Endothelial cell of umbilical vein (primary cell): ENCODE results near the gene RPH3AL. TPM values are rescaled to one million over a fixed set of nuclear protein-coding genes. Genes with fewer than 3 reads are reported as not detected.
A peak's percentile ranks its signal among the peaks of the same experiment; 100 is the strongest.

Source experiments
- BruUV-seq: library from RNA; stranded (reverse); fragments of 400-500 nt; replicated peaks from 2 replicates; lab custom pipeline; 2021; lab: Mats Ljungman, UMichigan
- CTCF ChIA-PET: fragments of 300-600, 350-600 bp; sonication (Branson Sonifier 250); formaldehyde crosslinking; loops from one replicate; lab custom pipeline; 2021; ENCODE audit warnings: antibody characterized with exemption, inconsistent platforms; lab: Charles Lee
- POLR2A ChIA-PET: fragments of 300-600, 350-600 bp; sonication (Branson Sonifier 250); formaldehyde crosslinking; loops from one replicate; lab custom pipeline; 2021; ENCODE audit warnings: antibody characterized with exemption, inconsistent platforms; lab: Charles Lee
- DNase-seq: peaks from one replicate; pipeline ENCODE4 v3.0.0-alpha.2; 2011; ENCODE audit warnings: low read depth, low spot score
- FAIRE-seq: peaks from 2 replicates; lab custom pipeline; 2011; peaks lifted over from hg19 to GRCh38; lab: Jason Lieb, UNC
- H2AFZ ChIP-seq: 2 replicates; pipeline ENCODE4 v1.6.0; 2012; ENCODE audit warnings: low read depth, low read length, control low read depth, inconsistent platforms
- H3K27ac ChIP-seq: 2 replicates; pipeline ENCODE4 v1.5.1; 2011; ENCODE audit warnings: low read depth, mild to moderate bottlenecking, control low read depth, low read length, moderate library complexity; ENCODE audit not compliant: insufficient read depth
- H3K27me3 ChIP-seq, 2 experiments: 2 replicates each; pipeline versions ENCODE4 v1.6.0 to v1.6.1; 2011; ENCODE audit warnings: low read length in 2 of 2, mixed read lengths in 1 of 2; ENCODE audit not compliant: control insufficient read depth in 2 of 2, insufficient read depth in 2 of 2
- H3K36me3 ChIP-seq, 2 experiments: 2 replicates in 1 of 2; 3 replicates in 1 of 2; pipeline ENCODE4 v1.5.1; 2011; ENCODE audit warnings: low read length in 2 of 2, mild to moderate bottlenecking in 1 of 2, moderate library complexity in 1 of 2; ENCODE audit not compliant: control insufficient read depth in 2 of 2, insufficient read depth in 2 of 2; ENCODE audit errors: extremely low read depth in 1 of 2
- H3K4me1 ChIP-seq: 3 replicates; pipeline ENCODE4 v1.5.1; 2011; ENCODE audit warnings: mild to moderate bottlenecking, low read length; ENCODE audit not compliant: control insufficient read depth, insufficient read depth; ENCODE audit errors: extremely low read depth
- H3K4me2 ChIP-seq: 2 replicates; pipeline ENCODE4 v1.6.1; 2011; ENCODE audit warnings: low read length, control low read depth, mixed read lengths; ENCODE audit not compliant: insufficient read depth
- H3K4me3 ChIP-seq, 3 experiments: fragments of 200-600 bp in 1 of 3; sonication (generic), shearing (Covaris generic) in 1 of 3; replicated peaks in 1 of 3; 2 replicates each; pipeline ENCODE4 v1.5.1; 2011 to 2016; ENCODE audit warnings: control low read depth in 3 of 3, low read length in 3 of 3, mild to moderate bottlenecking in 2 of 3, inconsistent platforms in 1 of 3, low read depth in 1 of 3, moderate library complexity in 1 of 3; ENCODE audit not compliant: insufficient read depth in 1 of 3
- H3K79me2 ChIP-seq: 2 replicates; pipeline ENCODE4 v1.6.0; 2012; ENCODE audit warnings: low read length, inconsistent platforms; ENCODE audit not compliant: control insufficient read depth, insufficient read depth
- H3K9ac ChIP-seq: replicated peaks from 2 replicates; pipeline ENCODE3; 2011; ENCODE audit warnings: low read length, control low read depth; ENCODE audit not compliant: insufficient read depth; ENCODE audit errors: extremely low read depth
- H3K9me1 ChIP-seq: replicated peaks from 3 replicates; pipeline ENCODE4 v1.6.0; 2011; ENCODE audit warnings: mild to moderate bottlenecking, low read length; ENCODE audit not compliant: control insufficient read depth, insufficient read depth; ENCODE audit errors: extremely low read depth
- H3K9me3 ChIP-seq: replicated peaks from 2 replicates; pipeline ENCODE4 v1.5.1; 2012; ENCODE audit warnings: low read length, inconsistent platforms; ENCODE audit not compliant: control insufficient read depth, insufficient read depth
- H4K20me1 ChIP-seq: replicated peaks from 2 replicates; pipeline ENCODE3; 2011; ENCODE audit warnings: mild to moderate bottlenecking, low read length; ENCODE audit not compliant: control insufficient read depth, insufficient read depth; ENCODE audit errors: extremely low read depth
- EZH2 ChIP-seq: IDR thresholded peaks from 2 replicates; pipeline ENCODE4 v1.6.1; 2012; ENCODE audit warnings: borderline replicate concordance, low read depth, mild to moderate bottlenecking, moderate library complexity, low read length, inconsistent platforms; ENCODE audit not compliant: severe bottlenecking
- GATA2 ChIP-seq: IDR thresholded peaks from 2 replicates; pipeline ENCODE4 v1.7.0; 2011; ENCODE audit warnings: low read depth, mild to moderate bottlenecking, moderate library complexity, mixed read lengths, low read length; ENCODE audit not compliant: insufficient read length, insufficient read depth
- JUN ChIP-seq: IDR thresholded peaks from 2 replicates; pipeline ENCODE4 v1.6.1; 2011; ENCODE audit warnings: borderline replicate concordance, low read depth; ENCODE audit not compliant: insufficient read length, insufficient read depth
- MAX ChIP-seq: IDR thresholded peaks from 2 replicates; pipeline ENCODE4 v1.6.1; 2011; ENCODE audit not compliant: insufficient read depth, insufficient read length
- POLR2A ChIP-seq: IDR thresholded peaks from 2 replicates; pipeline ENCODE4 v1.6.1; 2012; ENCODE audit warnings: low read depth, mild to moderate bottlenecking, control low read depth, low read length
- POLR2AphosphoS5 ChIP-seq: IDR thresholded peaks from 2 replicates; pipeline ENCODE4 v1.6.1; 2012; ENCODE audit warnings: low read depth, mild to moderate bottlenecking, control low read depth, low read length, moderate library complexity; ENCODE audit not compliant: insufficient read depth
- dilution Hi-C: fragments of 300-500 bp; cut with MboI; formaldehyde crosslinking; loops from one replicate; pipeline ENCODE4 v1.15.0; 2019; ENCODE audit warnings: low sequenced_read_pairs; ENCODE audit not compliant: extremely low pct_ligation_motif_present
- intact Hi-C: fragments of 100-400 bp; cut with micrococcal nuclease; formaldehyde crosslinking; loops from one replicate; pipeline ENCODE4 v1.10.0; 2022
- polyA plus RNA-seq, 4 experiments: library from polyadenylated mRNA; depleted of rRNA in 3 of 4; stranded (reverse) in 3 of 4; unstranded in 1 of 4; fragments of >200 nt; gene quantifications; 2 replicates each; pipeline versions ENCODE4 v1.2.1 to v1.2.3, GENCODE V29; 2011 to 2012; ENCODE audit warnings: missing spikeins in 1 of 4
- total RNA-seq: library from RNA; stranded (reverse); gene quantifications from 2 replicates; pipeline ENCODE4 v1.2.3, GENCODE V29; 2021

The RPH3AL gene
- total and polyA plus RNA-seq, 2 donors (not counting 3 experiments of a cell fraction or from before 2014, with no cell fraction given): 4.1 to 7.0 TPM

- POLR2A ChIA-PET: interaction anchor here (0.8 kb wide), 1 partner anchor 241 kb away, joined by 4 read pairs; no protein-coding TSS in a partner anchor
- peaks cover 5% of the 10 kb centered on the region for H3K4me1 ChIP-seq
- dilution Hi-C loops: no loop called here
- H3K27me3 ChIP-seq: no peaks in the 10 kb centered on the region
- no peak overlapping the region for H3K9ac ChIP-seq
- H2AFZ ChIP-seq: peak overlapping the region; percentile 79
- FAIRE-seq: peak; percentile 67
- no peaks in the 10 kb centered on the region for H4K20me1 ChIP-seq
- H3K36me3 ChIP-seq: no peaks in the 10 kb centered on the region
- intact Hi-C loops: loop anchor here (2.0 kb wide), 1 partner anchor 77 kb away; no protein-coding TSS in a partner anchor
- no peaks in the 10 kb centered on the region for H3K79me2 ChIP-seq
- peak overlapping the region; percentile 47 for H3K4me2 ChIP-seq
- no peaks in the 10 kb centered on the region for H3K9me1 ChIP-seq
- BruUV-seq: no TSS peak
- no peak for DNase-seq
- no peak overlapping the region for H3K27ac ChIP-seq
- peak; percentile 17 for TF ChIP-seq EZH2
- no peak for TF ChIP-seq POLR2AphosphoS5
- CTCF ChIA-PET: interaction anchor here (0.6 to 4.8 kb wide), 30 partner anchors 9 to 315 kb away, joined by 3 to 85 read pairs (median 4); partner anchors contain the start of gene RPH3AL
- peak overlapping the region in 2 of 3 experiments; percentile 31 to 40 for H3K4me3 ChIP-seq
- no peaks in the 10 kb centered on the region for H3K9me3 ChIP-seq
Measured at GRCh38 chr17:385178-385835, 32.7 kb upstream of the RPH3AL start.

GRCh38 chr17:384622-385177 is 32.1 kb upstream of the RPH3AL start:
- ChIA-PET POLR2A (interaction anchor here (0.6 kb wide), 2 partner anchors 101 to 219 kb away, joined by 5 to 6 read pairs; no protein-coding TSS in a partner anchor), CTCF (interaction anchor here (0.9 to 1.3 kb wide), 3 partner anchors 27 to 220 kb away, joined by 3 read pairs; no protein-coding TSS in a partner anchor)
- Histone ChIP-seq H3K9ac (no peak overlapping the region), H3K4me1 (peaks cover 5% of the 10 kb centered on the region), H3K79me2 (no peaks in the 10 kb centered on the region), H3K4me3 (peak overlapping the region in 1 of 3 experiments; percentile 31), H3K4me2 (no peak overlapping the region), H3K27ac (no peak overlapping the region), H3K36me3 (no peaks in the 10 kb centered on the region), H3K9me1 (no peaks in the 10 kb centered on the region), H3K9me3 (no peaks in the 10 kb centered on the region), H3K27me3 (no peaks in the 10 kb centered on the region), H4K20me1 (no peaks in the 10 kb centered on the region), H2AFZ (no peak overlapping the region)
- intact Hi-C loops (loop anchor here (2.0 kb wide), 1 partner anchor 76 kb away; no protein-coding TSS in a partner anchor), dilution Hi-C loops (no loop called here)
- BruUV-seq: no TSS peak
- FAIRE-seq (no peak), DNase-seq (no peak)
- TF ChIP-seq GATA2: no peak
- no peak for TF ChIP-seq MAX
- TF ChIP-seq JUN: no peak
- TF ChIP-seq POLR2A: no peak
